HCT116 (cell line): ENCODE measurements around the gene ZMYM5. TPM values are rescaled to one million over a fixed set of nuclear protein-coding genes. Genes with fewer than 3 reads are reported as not detected.

Experiments used
- ATAC-seq: fragments of 200-7000 bp; cut with Tn5 transposase; 2 replicates; pipeline ENCODE4 v1.9.1; 2020; ENCODE audit warnings: mild to moderate bottlenecking, moderate library complexity
- BruUV-seq: library from RNA; stranded (reverse); fragments of 400-500 nt; replicated peaks from 2 replicates; lab custom pipeline; 2021; lab: Mats Ljungman, UMichigan
- CTCF ChIA-PET: fragments of 300-600 bp; sonication (Branson Sonifier 250); formaldehyde crosslinking; loops from one replicate; lab custom pipeline; 2021; ENCODE audit warnings: antibody characterized with exemption; lab: Charles Lee
- POLR2A ChIA-PET: fragments of 300-600, 350-600 bp; sonication (Branson Sonifier 250); formaldehyde crosslinking; loops from one replicate; lab custom pipeline; 2021; ENCODE audit warnings: antibody characterized with exemption; lab: Charles Lee
- RAD21 ChIA-PET, 2 experiments: fragments of 300-600 bp; sonication (Branson Sonifier 250); formaldehyde crosslinking; loops; one replicate each; lab custom pipeline; 2023; ENCODE audit warnings: low total read pairs in 2 of 2; ENCODE audit not compliant: uncharacterized antibody in 2 of 2, unreplicated experiment in 2 of 2, low non-redundant PET in 1 of 2; lab: Charles Lee
- DNase-seq: peaks from one replicate; pipeline ENCODE4 v3.0.0-alpha.2; 2010; ENCODE audit warnings: low read depth, low spot score
- H2AFZ ChIP-seq: fragments of 200-600 bp; shearing (Covaris generic), sonication (generic); 2 replicates; pipeline ENCODE4 v1.6.1; 2017; ENCODE audit warnings: low read depth, mixed run types, mixed read lengths, antibody characterized with exemption, low read length; ENCODE audit not compliant: poor library complexity, severe bottlenecking
- H3K27ac ChIP-seq: 2 replicates; pipeline ENCODE4 v1.5.1; 2012; ENCODE audit warnings: low read depth, low read length
- H3K27me3 ChIP-seq: fragments of 200-600 bp; sonication (generic); 2 replicates; pipeline ENCODE4 v1.6.1; 2016; ENCODE audit warnings: mixed run types, low read length, mixed read lengths; ENCODE audit not compliant: insufficient read depth
- H3K36me3 ChIP-seq, 2 experiments: fragments of 200-500 bp in 1 of 2; fragments of 200-600 bp in 1 of 2; sonication (Bioruptor generic) in 1 of 2; sonication (generic) in 1 of 2; 2 replicates each; pipeline versions ENCODE4 v1.5.1 to v1.6.1; 2014 to 2016; ENCODE audit warnings: low read length in 2 of 2, inconsistent platforms in 1 of 2, mixed read lengths in 1 of 2, mixed run types in 1 of 2; ENCODE audit not compliant: insufficient read depth in 2 of 2, control insufficient read depth in 1 of 2
- H3K4me1 ChIP-seq, 2 experiments: fragments of 200-600 bp in 1 of 2; sonication (generic) in 1 of 2; 2 replicates each; pipeline versions ENCODE4 v1.5.1 to v1.6.1; 2012 to 2017; ENCODE audit warnings: low read length in 2 of 2, inconsistent platforms in 1 of 2, mild to moderate bottlenecking in 1 of 2, mixed read lengths in 1 of 2, mixed run types in 1 of 2, moderate library complexity in 1 of 2; ENCODE audit not compliant: insufficient read depth in 2 of 2, control insufficient read depth in 1 of 2
- H3K4me2 ChIP-seq: fragments of 200-600 bp; sonication (generic); 2 replicates; pipeline ENCODE4 v1.6.1; 2017; ENCODE audit warnings: mixed run types, low read length, mixed read lengths
- H3K4me3 ChIP-seq, 2 experiments: fragments of 200-600 bp in 1 of 2; sonication (generic) in 1 of 2; replicated peaks in 1 of 2; 2 replicates each; pipeline ENCODE4 v1.5.1; 2011 to 2016; ENCODE audit warnings: low read length in 2 of 2, control low read depth in 1 of 2, low read depth in 1 of 2, mild to moderate bottlenecking in 1 of 2, mixed read lengths in 1 of 2, mixed run types in 1 of 2
- H3K79me2 ChIP-seq: fragments of 200-600 bp; sonication (generic); 2 replicates; pipeline ENCODE4 v1.6.1; 2017; ENCODE audit warnings: mild to moderate bottlenecking, mixed run types, low read length, moderate library complexity, mixed read lengths; ENCODE audit not compliant: insufficient read depth
- H3K9ac ChIP-seq: fragments of 200-600 bp; sonication (generic); 2 replicates; pipeline ENCODE4 v1.6.1; 2016; ENCODE audit warnings: low read length, mixed read lengths
- H3K9me2 ChIP-seq: fragments of 200-600 bp; sonication (generic), shearing (Covaris generic); 2 replicates; pipeline ENCODE4 v1.6.1; 2017; ENCODE audit warnings: mixed run types, mild to moderate bottlenecking, moderate library complexity; ENCODE audit not compliant: insufficient read depth
- H3K9me3 ChIP-seq, 2 experiments: fragments of 200-500 bp in 1 of 2; fragments of 200-600 bp in 1 of 2; sonication (Bioruptor generic) in 1 of 2; sonication (generic) in 1 of 2; 2 replicates each; pipeline ENCODE4 v1.6.1; 2014 to 2017; ENCODE audit warnings: low read length in 2 of 2, mixed read lengths in 2 of 2, inconsistent platforms in 1 of 2, low read depth in 1 of 2, mild to moderate bottlenecking in 1 of 2, mixed run types in 1 of 2, moderate library complexity in 1 of 2; ENCODE audit not compliant: control insufficient read depth in 1 of 2, insufficient read depth in 1 of 2
- H4K20me1 ChIP-seq: fragments of 200-600 bp; sonication (generic), shearing (Covaris generic); 2 replicates; pipeline ENCODE4 v1.6.1; 2017; ENCODE audit warnings: mixed run types, mild to moderate bottlenecking, moderate library complexity; ENCODE audit not compliant: insufficient read depth
- CBX3 ChIP-seq: IDR thresholded peaks from 2 replicates; pipeline ENCODE4 v1.6.1; 2012; ENCODE audit warnings: low read depth
- CEBPB ChIP-seq: IDR thresholded peaks from 2 replicates; pipeline ENCODE4 v1.6.1; 2012; ENCODE audit warnings: low read depth
- EGR1 ChIP-seq: IDR thresholded peaks from 2 replicates; pipeline ENCODE4 v1.6.1; 2012; ENCODE audit warnings: low read depth
- ELF1 ChIP-seq: IDR thresholded peaks from 2 replicates; pipeline ENCODE4 v1.6.1; 2012; ENCODE audit warnings: low read depth, borderline replicate concordance
- EZH2phosphoT487 ChIP-seq: fragments of 200-600 bp; IDR thresholded peaks from 2 replicates; pipeline ENCODE4 v1.6.1; 2018; ENCODE audit warnings: antibody characterized with exemption, borderline replicate concordance
- FOSL1 ChIP-seq: IDR thresholded peaks from 2 replicates; pipeline ENCODE4 v1.6.1; 2012; ENCODE audit warnings: low read depth
- JUND ChIP-seq: IDR thresholded peaks from 2 replicates; pipeline ENCODE4 v1.6.1; 2012
- POLR2A ChIP-seq: IDR thresholded peaks from 2 replicates; pipeline ENCODE4 v1.7.0; 2011; ENCODE audit warnings: borderline replicate concordance; ENCODE audit not compliant: insufficient read depth, insufficient read length; ENCODE audit errors: extremely low read depth
- POLR2AphosphoS5 ChIP-seq: IDR thresholded peaks from 2 replicates; pipeline ENCODE4 v1.6.1; 2011; ENCODE audit warnings: mild to moderate bottlenecking, low read depth, low read length, moderate library complexity
- RAD21 ChIP-seq: IDR thresholded peaks from 2 replicates; pipeline ENCODE4 v1.6.1; 2012; ENCODE audit warnings: low read depth, mild to moderate bottlenecking
- SP1 ChIP-seq: IDR thresholded peaks from 2 replicates; pipeline ENCODE4 v1.6.1; 2012; ENCODE audit warnings: low read depth
- SRF ChIP-seq: IDR thresholded peaks from 2 replicates; pipeline ENCODE4 v1.6.1; 2012; ENCODE audit warnings: low read depth
- YY1 ChIP-seq: IDR thresholded peaks from 2 replicates; pipeline ENCODE4 v1.6.1; 2011; ENCODE audit warnings: low read length, low read depth, moderate library complexity, mild to moderate bottlenecking; ENCODE audit not compliant: insufficient replicate concordance; ENCODE audit errors: extremely low read depth
- ZFX ChIP-seq: fragments of 450-650 bp; IDR thresholded peaks from 2 replicates; pipeline ENCODE4 v1.6.1; 2017
- intact Hi-C: fragments of 100-400 bp; cut with micrococcal nuclease; formaldehyde crosslinking; loops from 2 replicates; pipeline ENCODE4 v1.10.0; 2022
- total RNA-seq: library from RNA; stranded (reverse); gene quantifications from one replicate; pipeline ENCODE4 v1.2.1, GENCODE V29; 2021; ENCODE audit not compliant: unreplicated experiment
- TF ChIP-seq, protein P1 (sequence below): IDR thresholded peaks from 2 replicates; pipeline ENCODE4 v1.6.1; 2012
- TF ChIP-seq, protein P2 (sequence below): IDR thresholded peaks from 2 replicates; pipeline ENCODE4 v1.6.1; 2012
- TF ChIP-seq, protein P3 (sequence below), 3 experiments: fragments of 200-600 bp in 1 of 3; sonication (generic) in 1 of 3; IDR thresholded peaks in 2 of 3; conservative IDR thresholded peaks in 1 of 3; 2 replicates each; pipeline ENCODE4 v1.5.1; 2012 to 2017; ENCODE audit warnings: low read depth in 2 of 3, low read length in 2 of 3, antibody characterized with exemption in 1 of 3, borderline replicate concordance in 1 of 3, control low read depth in 1 of 3, mild to moderate bottlenecking in 1 of 3, mixed read lengths in 1 of 3, mixed run types in 1 of 3, moderate library complexity in 1 of 3; ENCODE audit not compliant: insufficient read depth in 1 of 3
- TF ChIP-seq, protein P4 (sequence below): IDR thresholded peaks from 2 replicates; pipeline ENCODE4 v1.6.1; 2011; ENCODE audit warnings: mild to moderate bottlenecking, low read length, moderate library complexity; ENCODE audit not compliant: insufficient replicate concordance; ENCODE audit errors: extremely low read depth
- TF ChIP-seq, protein P5 (sequence below): IDR thresholded peaks from 2 replicates; pipeline ENCODE4 v1.6.1; 2012; ENCODE audit warnings: low read depth

ZMYM5 gene
- total RNA-seq, 1 experiment from 2014 or later, result 9.6 TPM

DNA sequence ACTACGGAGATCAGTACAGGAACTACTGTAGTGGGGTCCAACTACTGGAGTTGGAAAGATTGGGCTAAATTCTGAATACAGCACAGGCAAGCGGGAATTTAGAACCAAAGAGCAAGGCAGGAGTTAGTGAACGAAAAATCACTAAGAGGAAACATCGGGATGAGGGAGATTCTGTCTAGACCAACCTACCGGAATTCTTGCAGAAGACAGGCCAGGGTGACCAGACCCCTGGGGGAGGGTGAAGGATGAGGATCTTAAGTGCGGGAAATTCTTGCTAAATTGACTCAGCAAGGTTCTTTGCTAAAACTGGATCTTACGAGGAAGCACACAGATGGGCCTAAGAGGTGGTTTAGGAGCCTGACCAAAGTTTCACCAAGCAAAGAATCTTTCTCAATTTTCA lies 67.5 kb downstream of the ZMYM5 start:
- Histone ChIP-seq H2AFZ (no peak overlapping the region), H3K4me2 (no peak overlapping the region), H3K79me2 (no peaks in the 10 kb centered on the region), H3K4me1 (peaks cover 19 to 29% of the 10 kb centered on the region in 2 experiments), H3K4me3 (no peak overlapping the region), H3K27ac (no peak overlapping the region), H3K9ac (no peak overlapping the region), H3K36me3 (no peaks in the 10 kb centered on the region), H3K27me3 (no peaks in the 10 kb centered on the region), H4K20me1 (no peaks in the 10 kb centered on the region), H3K9me3 (no peaks in the 10 kb centered on the region), H3K9me2 (no peaks in the 10 kb centered on the region)
- intact Hi-C loops, result no loop called here
- CTCF ChIA-PET, result no interaction called here
- BruUV-seq, result no TSS peak
- no peak for TF ChIP-seq RAD21
- TF ChIP-seq CEBPB, result no peak
- TF ChIP-seq JUND, result no peak
- TF ChIP-seq, protein P1, sequence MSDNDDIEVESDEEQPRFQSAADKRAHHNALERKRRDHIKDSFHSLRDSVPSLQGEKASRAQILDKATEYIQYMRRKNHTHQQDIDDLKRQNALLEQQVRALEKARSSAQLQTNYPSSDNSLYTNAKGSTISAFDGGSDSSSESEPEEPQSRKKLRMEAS, result no peak
- TF ChIP-seq ZFX, result no peak
- TF ChIP-seq SP1, result no peak
- no peak for TF ChIP-seq EZH2phosphoT487
- TF ChIP-seq SRF, result no peak
- no peak for TF ChIP-seq ELF1
- TF ChIP-seq, protein P2, sequence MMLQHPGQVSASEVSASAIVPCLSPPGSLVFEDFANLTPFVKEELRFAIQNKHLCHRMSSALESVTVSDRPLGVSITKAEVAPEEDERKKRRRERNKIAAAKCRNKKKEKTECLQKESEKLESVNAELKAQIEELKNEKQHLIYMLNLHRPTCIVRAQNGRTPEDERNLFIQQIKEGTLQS, result no peak
- TF ChIP-seq POLR2AphosphoS5, result no peak
- TF ChIP-seq, protein P3, sequence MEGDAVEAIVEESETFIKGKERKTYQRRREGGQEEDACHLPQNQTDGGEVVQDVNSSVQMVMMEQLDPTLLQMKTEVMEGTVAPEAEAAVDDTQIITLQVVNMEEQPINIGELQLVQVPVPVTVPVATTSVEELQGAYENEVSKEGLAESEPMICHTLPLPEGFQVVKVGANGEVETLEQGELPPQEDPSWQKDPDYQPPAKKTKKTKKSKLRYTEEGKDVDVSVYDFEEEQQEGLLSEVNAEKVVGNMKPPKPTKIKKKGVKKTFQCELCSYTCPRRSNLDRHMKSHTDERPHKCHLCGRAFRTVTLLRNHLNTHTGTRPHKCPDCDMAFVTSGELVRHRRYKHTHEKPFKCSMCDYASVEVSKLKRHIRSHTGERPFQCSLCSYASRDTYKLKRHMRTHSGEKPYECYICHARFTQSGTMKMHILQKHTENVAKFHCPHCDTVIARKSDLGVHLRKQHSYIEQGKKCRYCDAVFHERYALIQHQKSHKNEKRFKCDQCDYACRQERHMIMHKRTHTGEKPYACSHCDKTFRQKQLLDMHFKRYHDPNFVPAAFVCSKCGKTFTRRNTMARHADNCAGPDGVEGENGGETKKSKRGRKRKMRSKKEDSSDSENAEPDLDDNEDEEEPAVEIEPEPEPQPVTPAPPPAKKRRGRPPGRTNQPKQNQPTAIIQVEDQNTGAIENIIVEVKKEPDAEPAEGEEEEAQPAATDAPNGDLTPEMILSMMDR (IDR thresholded peaks at IDR 0.05 in 2 of 3, conservative IDR thresholded peaks at IDR 0.05 in 1 of 3; ENCODE audit: borderline replicate concordance in 1 of 3, insufficient read depth in 1 of 3, low read depth in 2 of 3, low read length in 2 of 3), result no peak
- TF ChIP-seq FOSL1, result no peak
- no peak for TF ChIP-seq EGR1
- no peak for TF ChIP-seq CBX3
- TF ChIP-seq, protein P4, sequence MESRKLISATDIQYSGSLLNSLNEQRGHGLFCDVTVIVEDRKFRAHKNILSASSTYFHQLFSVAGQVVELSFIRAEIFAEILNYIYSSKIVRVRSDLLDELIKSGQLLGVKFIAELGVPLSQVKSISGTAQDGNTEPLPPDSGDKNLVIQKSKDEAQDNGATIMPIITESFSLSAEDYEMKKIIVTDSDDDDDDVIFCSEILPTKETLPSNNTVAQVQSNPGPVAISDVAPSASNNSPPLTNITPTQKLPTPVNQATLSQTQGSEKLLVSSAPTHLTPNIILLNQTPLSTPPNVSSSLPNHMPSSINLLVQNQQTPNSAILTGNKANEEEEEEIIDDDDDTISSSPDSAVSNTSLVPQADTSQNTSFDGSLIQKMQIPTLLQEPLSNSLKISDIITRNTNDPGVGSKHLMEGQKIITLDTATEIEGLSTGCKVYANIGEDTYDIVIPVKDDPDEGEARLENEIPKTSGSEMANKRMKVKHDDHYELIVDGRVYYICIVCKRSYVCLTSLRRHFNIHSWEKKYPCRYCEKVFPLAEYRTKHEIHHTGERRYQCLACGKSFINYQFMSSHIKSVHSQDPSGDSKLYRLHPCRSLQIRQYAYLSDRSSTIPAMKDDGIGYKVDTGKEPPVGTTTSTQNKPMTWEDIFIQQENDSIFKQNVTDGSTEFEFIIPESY, result no peak
- TF ChIP-seq POLR2A, result no peak
- TF ChIP-seq, protein P5, sequence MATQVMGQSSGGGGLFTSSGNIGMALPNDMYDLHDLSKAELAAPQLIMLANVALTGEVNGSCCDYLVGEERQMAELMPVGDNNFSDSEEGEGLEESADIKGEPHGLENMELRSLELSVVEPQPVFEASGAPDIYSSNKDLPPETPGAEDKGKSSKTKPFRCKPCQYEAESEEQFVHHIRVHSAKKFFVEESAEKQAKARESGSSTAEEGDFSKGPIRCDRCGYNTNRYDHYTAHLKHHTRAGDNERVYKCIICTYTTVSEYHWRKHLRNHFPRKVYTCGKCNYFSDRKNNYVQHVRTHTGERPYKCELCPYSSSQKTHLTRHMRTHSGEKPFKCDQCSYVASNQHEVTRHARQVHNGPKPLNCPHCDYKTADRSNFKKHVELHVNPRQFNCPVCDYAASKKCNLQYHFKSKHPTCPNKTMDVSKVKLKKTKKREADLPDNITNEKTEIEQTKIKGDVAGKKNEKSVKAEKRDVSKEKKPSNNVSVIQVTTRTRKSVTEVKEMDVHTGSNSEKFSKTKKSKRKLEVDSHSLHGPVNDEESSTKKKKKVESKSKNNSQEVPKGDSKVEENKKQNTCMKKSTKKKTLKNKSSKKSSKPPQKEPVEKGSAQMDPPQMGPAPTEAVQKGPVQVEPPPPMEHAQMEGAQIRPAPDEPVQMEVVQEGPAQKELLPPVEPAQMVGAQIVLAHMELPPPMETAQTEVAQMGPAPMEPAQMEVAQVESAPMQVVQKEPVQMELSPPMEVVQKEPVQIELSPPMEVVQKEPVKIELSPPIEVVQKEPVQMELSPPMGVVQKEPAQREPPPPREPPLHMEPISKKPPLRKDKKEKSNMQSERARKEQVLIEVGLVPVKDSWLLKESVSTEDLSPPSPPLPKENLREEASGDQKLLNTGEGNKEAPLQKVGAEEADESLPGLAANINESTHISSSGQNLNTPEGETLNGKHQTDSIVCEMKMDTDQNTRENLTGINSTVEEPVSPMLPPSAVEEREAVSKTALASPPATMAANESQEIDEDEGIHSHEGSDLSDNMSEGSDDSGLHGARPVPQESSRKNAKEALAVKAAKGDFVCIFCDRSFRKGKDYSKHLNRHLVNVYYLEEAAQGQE, result no peak
- TF ChIP-seq YY1, result no peak
- POLR2A ChIA-PET, result no interaction called here
- ATAC-seq, result no peak
- RAD21 ChIA-PET, result no interaction called here
- no peak for DNase-seq
